Kidney (tissue), 14 donors: ENCODE results near the gene SLC39A6. TPM values are rescaled to one million over a fixed set of nuclear protein-coding genes. Genes with fewer than 3 reads are reported as not detected.

Experiments used
- DNase-seq, 5 donors: peaks; one replicate each; pipeline ENCODE4 v3.0.0-alpha.2; 2013 to 2020
- FAIRE-seq: peaks from 2 replicates; lab custom pipeline; 2012; peaks lifted over from hg19 to GRCh38; lab: Jason Lieb, UNC
- H3K27ac ChIP-seq, 2 donors: one replicate each; pipeline ENCODE4 v1.7.0; 2013; ENCODE audit warnings: low read depth in 2 of 2, low read length in 2 of 2, inconsistent platforms in 1 of 2
- H3K27me3 ChIP-seq: one replicate; pipeline ENCODE4 v1.7.1; 2013; ENCODE audit warnings: low read length, inconsistent platforms; ENCODE audit not compliant: control insufficient read depth, insufficient read depth
- H3K36me3 ChIP-seq, 3 donors: one replicate each; pipeline versions ENCODE4 v1.7.0 to v1.7.1; 2013; ENCODE audit warnings: low read length in 3 of 3, control low read depth in 1 of 3, inconsistent platforms in 1 of 3; ENCODE audit not compliant: insufficient read depth in 3 of 3, control insufficient read depth in 2 of 3
- H3K4me1 ChIP-seq, 3 donors: one replicate each; pipeline versions ENCODE4 v1.7.0 to v1.7.1; 2013; ENCODE audit warnings: low read length in 3 of 3, inconsistent platforms in 1 of 3, low read depth in 1 of 3; ENCODE audit not compliant: control insufficient read depth in 2 of 3, insufficient read depth in 2 of 3
- H3K4me3 ChIP-seq, 3 donors: one replicate each; pipeline versions ENCODE4 v1.7.0 to v1.8.1; 2013; ENCODE audit warnings: low read length in 3 of 3, control low read depth in 1 of 3, inconsistent platforms in 1 of 3
- H3K9ac ChIP-seq, 3 donors: one replicate each; pipeline versions ENCODE4 v1.7.0 to v1.7.1; 2013; ENCODE audit warnings: low read length in 3 of 3, control low read depth in 1 of 3, inconsistent platforms in 1 of 3
- H3K9me3 ChIP-seq, 3 donors: one replicate each; pipeline versions ENCODE4 v1.7.0 to v1.7.1; 2013; ENCODE audit warnings: low read length in 3 of 3, control low read depth in 1 of 3, inconsistent platforms in 1 of 3; ENCODE audit not compliant: control insufficient read depth in 2 of 3, insufficient read depth in 1 of 3
- CTCF ChIP-seq: IDR thresholded peaks from 3 replicates; pipeline ENCODE4 v1.5.1; 2012; ENCODE audit warnings: mild to moderate bottlenecking, moderate library complexity, borderline replicate concordance; ENCODE audit not compliant: insufficient read depth; ENCODE audit errors: extremely low read depth
- intact Hi-C: fragments of 100-400 bp; cut with DNase I; formaldehyde crosslinking; loops from one replicate; pipeline ENCODE4 v1.11.1; 2022
- polyA plus RNA-seq: library from polyadenylated mRNA; stranded (reverse); fragments of 350-450 nt; fragmentation: Illumina TruSeq; extraction: RNeasy Lipid Tissue Mini Kit (QIAGEN cat#74804); gene quantifications from one replicate; pipeline ENCODE4 v1.2.3, GENCODE V29; 2014; ENCODE audit warnings: low read depth, low replicate concordance; ENCODE audit not compliant: insufficient read depth
- total RNA-seq: library from RNA; stranded (reverse); fragmentation: NEBNext Ultra II Directional; extraction: Animal tissue kit (Norgen Biotek cat#: 25700); gene quantifications from one replicate; pipeline ENCODE4 v1.2.1, GENCODE V29; 2021
- donor health status: control.
- donor health status: control.
- donor health status: control.
- donor health status: control.
- donor health status: control.
- donor health status: DM: yes; HTN: yes; CAD: no.
- donor health status: Normal renal cell carcinoma (clear cell type).

The SLC39A6 gene
- total and polyA plus RNA-seq, 2 donors from 2014 or later: 27.3 to 44.7 TPM

GRCh38 chr18:36128907-36129299 is 237 bp downstream of the SLC39A6 start:
- Histone ChIP-seq H3K27ac (peak overlapping the region; percentile 99), H3K36me3 (peaks cover 2 to 9% (median 3%) of the 10 kb centered on the region in 3 donors), H3K4me3 (peak overlapping the region; percentile 92 to 96 (median 93)), H3K9me3 (no peaks in the 10 kb centered on the region), H3K9ac (peak overlapping the region; percentile 75 to 98 (median 83)), H3K4me1 (peaks cover 0 to 12% (median 9%) of the 10 kb centered on the region in 3 donors), H3K27me3 (no peaks in the 10 kb centered on the region)
- no peak for TF ChIP-seq CTCF
- intact Hi-C loops: no loop called here
- DNase-seq (no peak), FAIRE-seq (no peak)

- DNase-seq: peak; percentile 29 to 71 (median 56)
- FAIRE-seq: no peak
- intact Hi-C loops: no loop called here
- Histone ChIP-seq H3K4me1 (peaks cover 0 to 12% (median 9%) of the 10 kb centered on the region in 3 donors), H3K9ac (peak overlapping the region; percentile 75 to 98 (median 83)), H3K4me3 (peak overlapping the region; percentile 92 to 96 (median 93)), H3K27me3 (no peaks in the 10 kb centered on the region), H3K27ac (peak overlapping the region in 1 of 2 donors; percentile 99), H3K36me3 (peaks cover 3 to 8% (median 6%) of the 10 kb centered on the region in 3 donors), H3K9me3 (no peaks in the 10 kb centered on the region)
- TF ChIP-seq CTCF: no peak
Measured at GRCh38 chr18:36128530-36128870, 640 bp downstream of the SLC39A6 start.

GRCh38 chr18:36127836-36128529 is 1.2 kb downstream of the SLC39A6 start:
- no peaks in the 10 kb centered on the region for H3K27me3 ChIP-seq
- H3K4me1 ChIP-seq: peaks cover 0 to 12% (median 9%) of the 10 kb centered on the region in 3 donors
- no peak overlapping the region for H3K27ac ChIP-seq
- peaks cover 3 to 9% (median 8%) of the 10 kb centered on the region in 3 donors for H3K36me3 ChIP-seq
- H3K4me3 ChIP-seq: peak overlapping the region; percentile 92 to 96 (median 93)
- FAIRE-seq: no peak
- intact Hi-C loops: no loop called here
- DNase-seq: peak in 3 of 5 donors; percentile 11 to 54 (median 42)
- TF ChIP-seq CTCF: no peak
- H3K9ac ChIP-seq: peak overlapping the region in 2 of 3 donors; percentile 51 to 83
- no peaks in the 10 kb centered on the region for H3K9me3 ChIP-seq
